Measurements from ENCODE around the gene USP4.
"Not testable (repeated sequence)": the region's sequence is repeated elsewhere in the genome, so short reads cannot be mapped to it uniquely, and the experiment has no call there.

Gene USP4

DNA sequence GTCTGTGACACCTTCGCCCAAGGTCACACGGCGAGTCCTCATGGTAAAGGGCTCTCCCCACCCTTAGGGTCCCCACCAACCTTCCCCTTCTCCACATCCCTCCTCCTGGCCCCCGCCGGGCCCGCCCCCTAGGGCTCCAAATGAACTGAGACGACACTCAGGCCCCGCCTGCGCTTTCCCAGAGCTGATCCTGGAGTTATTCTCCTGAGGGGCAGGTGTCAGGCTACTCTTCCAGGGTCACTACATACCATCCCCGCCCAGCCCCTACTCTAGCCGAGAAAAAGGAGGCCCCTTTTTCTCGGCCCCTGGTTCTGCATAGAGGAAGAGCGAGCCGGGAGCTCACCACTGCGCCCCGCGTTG is 292 bp downstream of the USP4 start:
- Mint-ChIP-seq H3K4me1 (ENCODE audit: low read depth in 2 of 2) (peaks cover 28 to 33% of the 10 kb centered on the region in 2 donors), H3K27ac (peak overlapping the region; percentile 99), H3K9me3 (no peaks in the 10 kb centered on the region), H3K27me3 (no peaks in the 10 kb centered on the region), H3K4me3 (peak overlapping the region; percentile 97 to 98), H3K36me3 (ENCODE audit: insufficient read depth) (peaks cover 48% of the 10 kb centered on the region)
- ATAC-seq (replicated peaks) (no peak), DNase-seq (peak; percentile 5 to 21 (median 13))

DNA sequence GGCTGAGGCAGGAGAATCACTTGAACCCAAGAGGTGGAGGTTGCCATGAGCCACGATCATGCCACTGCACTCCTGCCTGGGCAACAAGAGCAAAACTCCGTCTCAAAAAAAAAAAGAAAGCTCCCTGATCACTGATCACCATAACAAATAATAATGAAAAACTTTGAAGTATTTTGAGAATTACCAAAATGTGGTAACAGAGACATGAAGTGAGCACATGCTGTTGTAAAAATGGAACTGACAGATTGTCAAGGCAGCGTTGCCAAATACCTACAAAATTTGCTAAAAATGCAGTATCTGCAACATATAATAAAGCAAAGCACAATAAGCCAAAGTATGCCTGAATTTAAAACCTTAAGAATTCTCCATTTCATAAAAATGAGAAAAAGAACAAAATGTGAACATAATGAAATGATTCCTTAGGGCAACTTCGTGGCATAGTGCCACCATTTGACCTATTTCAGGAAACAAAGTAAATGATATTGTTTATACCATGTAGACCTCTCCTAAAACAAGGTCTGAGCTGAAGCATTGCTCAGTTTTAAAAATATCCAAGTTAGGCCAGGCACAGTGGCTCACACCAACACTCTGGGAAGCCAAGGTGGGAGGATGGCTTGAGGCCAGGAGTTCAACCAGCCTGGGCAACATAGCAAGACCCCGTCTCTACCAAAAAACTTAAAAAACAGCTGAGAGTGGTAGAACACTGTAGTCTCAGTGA is 5.8 kb downstream of the USP4 start:
- DNase-seq: no peak
- H3K9me3 Mint-ChIP-seq: no peaks in the 10 kb centered on the region
- no peak overlapping the region for H3K4me3 Mint-ChIP-seq
- H3K27ac Mint-ChIP-seq: no peak overlapping the region
- H3K4me1 Mint-ChIP-seq (ENCODE audit: low read depth in 2 of 2): peaks cover 16 to 19% of the 10 kb centered on the region in 2 donors
- no peaks in the 10 kb centered on the region for H3K27me3 Mint-ChIP-seq
- H3K36me3 Mint-ChIP-seq (ENCODE audit: insufficient read depth): peaks cover 87% of the 10 kb centered on the region
- ATAC-seq (replicated peaks): no peak

DNA sequence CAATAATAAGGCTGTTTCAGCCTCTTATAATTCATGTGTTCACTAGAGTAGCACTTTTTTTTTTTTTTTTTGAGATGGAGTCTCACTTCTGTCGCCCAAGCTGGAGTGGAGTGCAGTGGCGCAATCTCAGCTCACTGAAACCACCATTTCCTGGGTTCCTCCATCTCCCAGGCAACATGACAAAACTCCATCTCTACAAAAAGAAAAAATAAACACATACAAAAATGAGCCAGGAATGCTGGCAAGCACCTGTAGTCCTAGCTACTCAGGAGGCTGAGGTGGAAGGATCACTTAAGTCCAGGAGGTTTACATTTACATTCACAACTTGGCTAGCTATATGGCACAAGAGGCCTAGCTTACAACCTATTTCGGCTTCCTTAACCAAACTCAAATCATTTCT is 6.8 kb downstream of the USP4 start:
- DNase-seq: no peak
- Mint-ChIP-seq H3K4me3 (no peak overlapping the region), H3K36me3 (ENCODE audit: insufficient read depth) (peaks cover 84% of the 10 kb centered on the region), H3K4me1 (ENCODE audit: low read depth in 2 of 2) (peaks cover 10 to 12% of the 10 kb centered on the region in 2 donors), H3K27ac (peak overlapping the region; percentile 78 to 79), H3K27me3 (no peaks in the 10 kb centered on the region), H3K9me3 (no peaks in the 10 kb centered on the region)
- ATAC-seq (replicated peaks): peak; percentile 78

DNA sequence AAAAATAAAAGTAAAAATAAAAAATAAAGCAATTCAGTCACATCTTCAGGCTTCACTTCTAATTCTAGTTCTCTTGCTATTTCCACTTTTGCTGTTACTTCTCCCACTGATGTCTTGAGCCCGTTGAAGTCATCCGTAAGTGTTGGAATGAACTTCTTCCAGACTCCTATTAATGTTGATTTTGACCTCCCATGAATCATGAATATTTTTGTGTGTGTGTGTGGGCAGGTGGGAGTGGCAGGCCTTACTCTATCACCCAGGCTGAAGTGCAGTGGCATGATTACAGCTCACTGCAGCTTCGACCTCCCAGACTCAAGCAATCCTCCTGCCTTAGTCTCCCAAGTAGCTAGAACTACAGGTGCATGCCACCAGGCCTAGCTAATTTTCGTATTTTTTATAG is 10.7 kb downstream of the USP4 start:
- DNase-seq (no peak), ATAC-seq (replicated peaks) (no peak)
- Mint-ChIP-seq H3K27ac (peak overlapping the region; percentile 10 to 28), H3K4me1 (ENCODE audit: low read depth in 2 of 2) (peaks cover 5 to 12% of the 10 kb centered on the region in 2 donors), H3K27me3 (no peaks in the 10 kb centered on the region), H3K4me3 (no peak overlapping the region), H3K36me3 (ENCODE audit: insufficient read depth) (peaks cover 96% of the 10 kb centered on the region), H3K9me3 (no peaks in the 10 kb centered on the region)

DNA sequence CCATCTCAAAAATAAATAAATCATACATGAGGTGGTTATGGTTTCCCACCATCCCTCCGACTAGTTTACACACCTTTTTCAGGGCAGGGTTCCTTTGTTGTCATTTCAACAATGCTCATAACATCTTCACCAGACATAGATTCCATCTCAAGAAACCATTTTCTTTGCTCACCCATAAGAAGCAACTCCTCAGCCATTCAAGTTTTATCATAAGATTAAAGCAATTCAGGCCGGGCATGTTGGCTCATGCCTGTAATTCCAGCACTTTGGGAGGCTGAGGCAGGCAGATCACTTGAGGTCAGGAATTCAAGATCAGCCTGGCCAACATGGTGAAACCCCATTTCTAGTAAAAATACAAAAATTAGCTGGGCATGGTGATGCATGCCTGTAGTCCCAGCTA is 11.5 kb downstream of the USP4 start:
- H3K4me3 Mint-ChIP-seq; H3K27me3 Mint-ChIP-seq; DNase-seq; H3K9me3 Mint-ChIP-seq; ATAC-seq (replicated peaks); H3K27ac Mint-ChIP-seq: not testable (repeated sequence)
- Mint-ChIP-seq H3K4me1 (ENCODE audit: low read depth in 2 of 2) (peaks cover 4 to 12% of the 10 kb centered on the region in 2 donors), H3K36me3 (ENCODE audit: insufficient read depth) (peaks cover 96% of the 10 kb centered on the region)

DNA sequence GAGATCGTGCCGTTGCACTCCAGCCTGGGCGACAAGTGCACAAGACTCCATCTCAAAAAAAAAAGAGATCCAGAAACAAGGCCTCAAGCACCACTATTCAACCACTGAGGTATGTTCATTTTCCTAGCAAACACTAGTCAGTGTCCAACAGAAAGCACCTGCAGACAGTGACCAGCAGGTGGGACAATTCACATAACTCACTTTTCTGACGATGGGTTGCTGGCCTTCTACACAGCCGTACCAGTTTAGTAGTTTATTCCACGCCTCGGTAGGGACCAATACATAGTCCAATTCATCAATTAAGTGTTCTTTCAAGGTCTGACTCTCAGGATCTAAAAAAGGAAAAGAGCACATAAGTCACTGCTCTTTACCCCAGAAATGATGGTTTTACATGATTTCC is 12.4 kb downstream of the USP4 start:
- no peak for DNase-seq
- Mint-ChIP-seq H3K27ac (no peak overlapping the region), H3K27me3 (no peaks in the 10 kb centered on the region), H3K4me3 (no peak overlapping the region), H3K4me1 (ENCODE audit: low read depth in 2 of 2) (peaks cover 0 to 7% of the 10 kb centered on the region in 2 donors), H3K36me3 (ENCODE audit: insufficient read depth) (peaks cover 96% of the 10 kb centered on the region), H3K9me3 (no peaks in the 10 kb centered on the region)
- ATAC-seq (replicated peaks): no peak

DNA sequence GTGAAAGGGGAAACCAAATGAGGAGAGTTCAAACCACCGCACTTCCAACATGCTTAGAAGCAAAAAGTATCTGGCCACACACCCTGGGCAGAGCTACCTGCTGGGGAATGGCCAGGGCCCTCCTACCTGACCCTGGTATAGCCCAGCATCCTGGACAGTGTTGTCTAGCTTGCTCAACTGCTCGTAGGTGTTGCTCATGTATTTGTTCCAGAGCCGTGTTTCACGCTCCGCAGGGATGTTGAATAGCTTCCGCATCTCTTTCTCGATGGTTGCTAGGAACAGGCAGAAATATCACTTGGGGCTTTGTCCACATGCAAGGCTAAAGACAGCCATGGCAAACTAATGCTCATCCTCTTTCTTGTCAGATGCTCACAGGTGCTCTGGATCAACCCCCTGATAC is 15.1 kb downstream of the USP4 start:
- H3K4me3 Mint-ChIP-seq: no peak overlapping the region
- H3K36me3 Mint-ChIP-seq (ENCODE audit: insufficient read depth): peaks cover 94% of the 10 kb centered on the region
- no peak for ATAC-seq (replicated peaks)
- no peaks in the 10 kb centered on the region for H3K9me3 Mint-ChIP-seq
- no peak for DNase-seq
- no peaks in the 10 kb centered on the region for H3K27me3 Mint-ChIP-seq
- peak overlapping the region in 1 of 2 donors; percentile 65 for H3K27ac Mint-ChIP-seq
- peaks cover 0 to 7% of the 10 kb centered on the region in 2 donors for H3K4me1 Mint-ChIP-seq (ENCODE audit: low read depth in 2 of 2)

DNA sequence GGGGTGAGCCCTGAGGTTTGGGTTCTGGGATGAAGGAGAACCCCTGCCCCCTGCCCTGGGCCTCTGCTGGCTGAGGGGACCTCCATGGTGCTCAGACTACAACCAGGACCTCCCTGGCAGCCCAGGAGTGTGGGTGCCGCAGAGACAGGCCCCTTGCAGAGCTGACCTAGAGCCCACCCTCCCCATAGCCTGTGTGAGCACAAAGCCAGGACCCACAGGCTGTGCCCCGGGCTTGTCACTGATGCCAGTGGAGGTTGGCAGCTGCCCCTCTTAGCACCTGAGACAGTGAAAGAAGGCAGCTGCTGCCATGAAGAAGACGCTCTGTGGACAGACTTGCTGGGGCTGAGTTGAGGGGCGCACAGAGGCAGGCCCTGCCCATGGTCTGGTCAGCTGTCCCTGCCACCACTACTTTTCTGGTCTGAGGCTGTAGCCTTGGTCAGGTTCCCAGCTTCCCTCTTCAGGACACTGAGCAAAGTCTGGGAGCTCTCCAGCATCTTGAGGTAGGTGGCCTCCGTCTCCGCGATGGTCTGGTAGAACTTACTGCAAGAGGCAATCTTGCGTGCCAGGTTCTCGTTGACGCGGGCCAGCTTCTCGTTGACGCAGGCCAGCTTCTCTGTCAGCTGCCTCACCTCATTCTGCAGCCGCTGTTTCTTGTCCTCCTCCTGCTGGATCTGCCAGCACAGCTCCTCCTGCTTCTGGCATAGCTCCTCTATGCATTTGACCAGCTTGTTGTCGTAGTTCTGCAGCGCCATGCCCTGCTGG is 23.0 kb downstream of the USP4 start:
- Mint-ChIP-seq H3K36me3 (ENCODE audit: insufficient read depth) (peaks cover 84% of the 10 kb centered on the region), H3K9me3 (no peaks in the 10 kb centered on the region), H3K4me1 (ENCODE audit: low read depth in 2 of 2) (peaks cover 0 to 3% of the 10 kb centered on the region in 2 donors), H3K27ac (no peak overlapping the region), H3K27me3 (no peaks in the 10 kb centered on the region), H3K4me3 (no peak overlapping the region)
- ATAC-seq (replicated peaks): no peak
- DNase-seq: no peak

DNA sequence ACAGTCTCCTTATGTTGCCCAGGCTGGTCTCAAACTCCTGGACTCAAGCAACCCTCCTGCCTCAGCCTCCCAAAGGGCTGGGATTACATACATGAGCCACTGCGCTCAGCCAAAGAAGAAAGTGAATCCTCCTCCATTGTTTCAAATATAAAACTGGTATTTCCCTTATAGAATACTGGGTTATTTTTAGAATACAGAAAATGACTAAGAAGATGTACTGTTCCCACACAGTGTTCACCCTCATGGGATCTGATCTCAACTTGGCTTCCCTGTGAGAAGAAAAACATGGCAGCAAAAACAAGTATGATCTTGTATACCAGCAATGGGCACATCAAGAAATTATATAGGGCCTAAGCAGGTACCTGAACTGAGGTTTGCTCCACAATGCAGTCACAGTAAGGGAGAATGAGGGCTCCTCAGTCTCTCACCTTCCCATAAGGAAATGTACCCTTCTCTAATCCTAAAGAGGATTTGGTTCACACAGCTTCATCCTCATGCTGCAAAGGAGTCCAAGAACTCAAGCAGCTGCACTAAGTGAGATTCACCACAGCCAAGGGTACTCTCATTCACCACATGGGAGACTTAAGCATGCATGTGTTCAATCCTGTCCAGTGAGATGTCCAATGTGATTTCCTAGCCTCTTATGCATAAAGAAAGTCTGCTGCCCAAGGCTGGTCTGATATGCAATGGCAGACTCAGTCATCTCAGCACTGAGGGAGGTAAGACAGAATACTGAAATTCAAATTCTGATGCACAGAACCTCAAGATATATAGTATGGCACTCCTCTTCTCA is 25.8 kb downstream of the USP4 start:
- H3K27me3 Mint-ChIP-seq: no peaks in the 10 kb centered on the region
- ATAC-seq (replicated peaks) (no peak), DNase-seq (no peak)
- H3K4me1 Mint-ChIP-seq (ENCODE audit: low read depth in 2 of 2): peaks cover under 1 to 7% of the 10 kb centered on the region in 2 donors
- no peaks in the 10 kb centered on the region for H3K9me3 Mint-ChIP-seq
- H3K36me3 Mint-ChIP-seq (ENCODE audit: insufficient read depth): peaks cover 82% of the 10 kb centered on the region
- H3K4me3 Mint-ChIP-seq: no peak overlapping the region
- peak overlapping the region in 1 of 2 donors; percentile 25 for H3K27ac Mint-ChIP-seq

DNA sequence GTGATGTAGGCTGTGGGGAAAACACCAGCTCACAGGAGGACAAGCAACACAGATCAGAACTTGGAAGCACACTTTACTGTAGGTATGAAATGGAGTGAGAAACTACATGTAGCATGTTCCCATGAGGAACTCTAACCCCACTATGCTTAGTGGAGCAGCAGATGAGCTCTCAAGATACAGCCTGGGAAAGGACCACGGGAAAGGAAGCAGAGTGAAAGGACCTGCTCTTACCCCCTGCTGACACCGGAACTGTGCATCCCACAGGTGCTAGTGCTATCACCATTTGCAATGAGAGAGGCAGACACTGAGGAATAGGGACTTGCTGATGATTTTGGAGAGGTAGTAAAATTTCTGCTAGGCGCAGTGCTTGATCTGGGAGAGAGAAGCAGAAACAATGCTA is 28.6 kb downstream of the USP4 start:
- H3K27me3 Mint-ChIP-seq: no peaks in the 10 kb centered on the region

DNA sequence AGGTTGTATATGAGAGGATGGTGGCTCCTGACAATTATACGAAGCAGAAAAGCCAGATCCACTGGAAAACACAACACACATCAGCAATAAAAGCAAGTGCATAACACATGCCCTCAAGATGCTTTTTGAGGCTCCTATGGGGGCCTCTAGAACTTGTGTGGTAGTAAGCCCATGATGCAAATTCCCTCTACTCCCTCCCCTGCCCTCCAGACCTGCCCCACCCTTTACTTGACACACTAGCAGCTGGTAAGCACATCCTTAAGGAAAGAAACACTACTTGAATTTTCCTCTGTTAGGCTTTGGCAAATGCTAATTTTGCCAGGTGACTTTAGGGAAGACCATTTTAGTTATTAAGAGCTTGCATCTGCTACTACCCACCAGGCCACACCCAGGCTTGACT is 29.2 kb downstream of the USP4 start:
- Mint-ChIP-seq H3K27ac (peak overlapping the region in 1 of 2 donors; percentile 0), H3K4me3 (no peak overlapping the region), H3K36me3 (ENCODE audit: insufficient read depth) (peaks cover 81% of the 10 kb centered on the region), H3K9me3 (no peaks in the 10 kb centered on the region), H3K27me3 (no peaks in the 10 kb centered on the region), H3K4me1 (ENCODE audit: low read depth in 2 of 2) (peaks cover 3 to 6% of the 10 kb centered on the region in 2 donors)
- DNase-seq (no peak), ATAC-seq (replicated peaks) (no peak)

More for the DNA sequence above, 28.6 kb downstream of the USP4 start:
- ATAC-seq (replicated peaks): no peak
- DNase-seq: no peak
- H3K36me3 Mint-ChIP-seq (ENCODE audit: insufficient read depth): peaks cover 78% of the 10 kb centered on the region
- no peaks in the 10 kb centered on the region for H3K9me3 Mint-ChIP-seq
- peak overlapping the region in 1 of 2 donors; percentile 0 for H3K27ac Mint-ChIP-seq
- no peak overlapping the region for H3K4me3 Mint-ChIP-seq
- H3K4me1 Mint-ChIP-seq (ENCODE audit: low read depth in 2 of 2): peaks cover 3 to 7% of the 10 kb centered on the region in 2 donors

DNA sequence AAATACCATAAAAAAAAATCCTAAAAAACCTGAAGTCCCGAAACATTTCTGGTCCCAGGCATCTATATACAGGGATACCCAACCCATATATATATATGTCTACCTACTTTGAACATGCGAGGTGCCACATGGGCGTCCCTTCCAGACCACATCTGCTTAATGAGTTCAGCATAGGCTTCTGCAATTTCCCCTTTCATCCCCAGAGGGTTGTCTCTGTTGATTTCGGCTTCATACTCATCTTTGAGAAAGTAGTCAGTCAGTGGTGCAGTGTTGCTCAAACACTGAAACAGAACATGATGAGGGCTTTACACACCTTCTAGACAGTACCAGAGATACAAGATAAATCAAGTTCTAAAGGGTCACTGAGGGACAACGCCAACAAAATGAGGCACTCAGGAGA is 34.2 kb downstream of the USP4 start:
- ATAC-seq (replicated peaks): no peak
- H3K36me3 Mint-ChIP-seq (ENCODE audit: insufficient read depth): peaks cover 92% of the 10 kb centered on the region
- peaks cover 0 to 3% of the 10 kb centered on the region in 2 donors for H3K4me1 Mint-ChIP-seq (ENCODE audit: low read depth in 2 of 2)

DNA sequence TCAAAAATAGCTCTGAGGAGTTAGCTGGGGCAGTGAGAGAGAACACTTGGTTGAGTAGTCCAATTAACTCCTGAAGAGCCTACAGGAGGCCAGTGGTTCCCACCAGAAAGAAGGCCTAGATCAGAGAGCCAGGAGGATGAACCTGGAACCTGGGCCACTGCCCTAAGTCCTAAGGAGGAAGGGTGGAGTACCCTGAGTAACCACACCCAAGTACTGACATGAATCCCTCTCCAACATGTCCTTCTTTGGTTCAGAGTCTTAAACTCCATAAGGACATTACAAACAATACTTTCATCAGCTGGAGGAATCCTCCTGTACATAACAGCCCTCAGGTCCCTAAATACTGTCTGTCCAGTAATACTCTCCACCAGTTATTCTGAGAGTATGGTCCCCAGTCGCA is 37.2 kb downstream of the USP4 start:
- Mint-ChIP-seq H3K27ac (no peak overlapping the region), H3K4me1 (ENCODE audit: low read depth in 2 of 2) (no peaks in the 10 kb centered on the region), H3K27me3 (no peaks in the 10 kb centered on the region), H3K36me3 (ENCODE audit: insufficient read depth) (peaks cover 96% of the 10 kb centered on the region), H3K9me3 (no peaks in the 10 kb centered on the region), H3K4me3 (no peak overlapping the region)
- DNase-seq: no peak
- ATAC-seq (replicated peaks): no peak

More for the DNA sequence above, 34.2 kb downstream of the USP4 start:
- H3K27ac Mint-ChIP-seq: no peak overlapping the region
- no peak overlapping the region for H3K4me3 Mint-ChIP-seq
- no peaks in the 10 kb centered on the region for H3K9me3 Mint-ChIP-seq
- H3K27me3 Mint-ChIP-seq: no peaks in the 10 kb centered on the region
- no peak for DNase-seq
